IPS-NIHi7 (cell line): Measurements from ENCODE around the gene RASSF1.
"Not testable (repeated sequence)": the region's sequence is repeated elsewhere in the genome, so short reads cannot be mapped to it uniquely, and the experiment has no call there.

ENCODE experiments used
- DNase-seq: peaks from one replicate; pipeline ENCODE4 v3.0.0; 2012; ENCODE audit warnings: mixed read lengths; ENCODE audit errors: extremely low spot score

The RASSF1 gene

DNA sequence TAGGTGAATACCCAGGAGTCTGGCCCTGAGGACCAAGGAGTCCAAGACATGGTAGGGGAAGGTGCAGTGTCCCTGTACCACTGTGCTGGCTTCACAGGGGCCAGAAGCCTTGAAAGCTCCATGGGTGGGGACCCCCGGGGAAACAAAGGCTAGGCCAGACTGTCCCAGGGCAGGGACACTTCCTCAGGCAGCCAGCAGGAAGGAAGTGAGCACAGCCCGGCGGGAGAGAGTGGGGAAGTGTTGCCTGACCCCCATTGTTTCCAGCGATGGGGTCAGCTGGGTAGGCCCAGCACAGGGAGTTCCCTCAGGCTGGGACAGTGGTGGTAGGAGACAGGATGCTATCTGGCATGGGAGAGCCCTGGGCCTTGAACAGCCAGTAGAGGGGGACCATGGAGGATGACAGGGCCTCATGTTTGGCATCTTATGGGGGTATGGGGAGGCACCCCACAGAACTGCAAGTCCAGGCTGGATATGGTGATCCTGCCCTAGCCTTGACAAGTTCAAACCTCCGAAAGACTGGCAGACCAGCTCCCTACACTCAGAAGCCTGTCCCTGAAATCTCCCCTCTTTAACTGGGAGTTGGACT, 16.9 kb downstream of the RASSF1 start:
- DNase-seq = no peak

DNA sequence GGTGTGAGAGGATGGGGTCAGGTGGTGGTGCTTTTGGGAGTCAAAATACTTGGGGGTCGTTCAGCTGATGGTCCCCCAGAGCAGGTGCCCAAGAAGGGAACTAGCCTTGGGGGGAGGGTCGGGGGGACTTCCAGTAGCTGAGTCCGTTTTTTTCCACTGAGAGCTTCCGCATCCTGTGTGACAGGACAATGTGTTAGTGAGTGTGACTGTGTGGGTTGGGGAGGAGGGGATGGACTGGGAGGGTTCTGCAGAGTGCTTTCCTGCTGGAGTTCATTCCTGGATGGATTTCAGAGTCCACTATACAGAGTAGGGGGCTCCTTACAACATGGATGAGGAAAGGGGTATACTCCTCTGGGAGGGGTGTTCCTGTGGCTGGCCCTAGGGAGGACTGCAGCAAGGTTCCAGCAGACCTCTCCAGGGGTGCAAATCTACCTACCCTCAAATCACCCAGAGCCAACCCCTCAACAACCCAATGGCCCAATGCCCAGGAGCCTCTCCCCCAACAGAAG, 17.5 kb downstream of the RASSF1 start:
- no peak for DNase-seq

DNA sequence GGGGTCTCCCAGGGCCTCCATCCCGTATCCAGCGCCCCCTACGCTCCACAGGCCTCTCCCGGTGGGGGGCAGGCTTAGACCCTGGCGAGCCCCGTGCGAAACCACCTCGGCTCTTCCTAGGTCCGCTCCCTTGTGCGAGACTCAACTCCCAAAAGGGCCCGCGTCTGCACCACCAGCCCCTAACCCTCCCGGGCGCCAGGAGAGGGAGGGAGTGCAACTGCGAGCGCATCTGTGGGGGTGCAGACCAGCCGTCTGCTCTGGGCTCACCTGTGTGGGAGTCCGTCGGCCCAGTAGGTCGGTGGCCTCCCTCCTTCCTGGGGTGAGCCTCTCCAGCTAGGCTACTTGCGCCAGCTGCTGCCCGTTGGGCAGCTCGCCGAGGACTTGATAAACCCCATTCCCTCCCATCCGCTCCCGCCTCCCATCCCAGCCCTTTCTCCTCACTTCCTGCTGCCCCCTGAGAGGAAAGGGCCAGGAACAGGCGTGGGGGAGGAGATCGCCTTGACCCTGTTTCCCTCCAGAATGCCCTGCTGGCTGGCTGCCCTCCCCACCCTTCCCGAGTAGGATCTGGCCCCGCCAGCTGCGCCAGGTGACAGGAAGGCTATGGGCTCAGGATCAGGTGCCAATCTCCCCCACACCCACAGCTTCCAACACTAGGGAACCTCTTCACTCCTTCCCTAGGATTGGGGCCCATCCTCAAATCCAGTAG, 18.1 kb downstream of the RASSF1 start, which contains the start of gene HYAL2:
Gene HYAL2, minus strand, starts transcription at position 360 of the 706 bp plus-strand sequence. CDS start 2,256 bp downstream, outside the sequence.
- no peak for DNase-seq

DNA sequence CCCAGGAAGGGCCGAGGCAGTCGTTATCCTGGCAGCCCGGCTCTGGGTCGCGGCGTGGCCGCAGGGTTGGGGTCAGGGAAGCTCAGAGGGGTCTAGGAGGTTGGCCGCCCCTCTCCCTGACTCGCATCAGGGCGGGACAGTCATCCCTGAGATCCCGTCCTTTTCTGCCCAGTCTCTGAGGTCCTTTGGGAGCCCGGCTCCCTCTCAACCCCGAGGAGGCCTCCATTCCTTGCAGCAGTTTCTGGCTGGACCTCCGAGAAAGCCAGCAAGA, 18.6 kb downstream of the RASSF1 start:
- DNase-seq = no peak

DNA sequence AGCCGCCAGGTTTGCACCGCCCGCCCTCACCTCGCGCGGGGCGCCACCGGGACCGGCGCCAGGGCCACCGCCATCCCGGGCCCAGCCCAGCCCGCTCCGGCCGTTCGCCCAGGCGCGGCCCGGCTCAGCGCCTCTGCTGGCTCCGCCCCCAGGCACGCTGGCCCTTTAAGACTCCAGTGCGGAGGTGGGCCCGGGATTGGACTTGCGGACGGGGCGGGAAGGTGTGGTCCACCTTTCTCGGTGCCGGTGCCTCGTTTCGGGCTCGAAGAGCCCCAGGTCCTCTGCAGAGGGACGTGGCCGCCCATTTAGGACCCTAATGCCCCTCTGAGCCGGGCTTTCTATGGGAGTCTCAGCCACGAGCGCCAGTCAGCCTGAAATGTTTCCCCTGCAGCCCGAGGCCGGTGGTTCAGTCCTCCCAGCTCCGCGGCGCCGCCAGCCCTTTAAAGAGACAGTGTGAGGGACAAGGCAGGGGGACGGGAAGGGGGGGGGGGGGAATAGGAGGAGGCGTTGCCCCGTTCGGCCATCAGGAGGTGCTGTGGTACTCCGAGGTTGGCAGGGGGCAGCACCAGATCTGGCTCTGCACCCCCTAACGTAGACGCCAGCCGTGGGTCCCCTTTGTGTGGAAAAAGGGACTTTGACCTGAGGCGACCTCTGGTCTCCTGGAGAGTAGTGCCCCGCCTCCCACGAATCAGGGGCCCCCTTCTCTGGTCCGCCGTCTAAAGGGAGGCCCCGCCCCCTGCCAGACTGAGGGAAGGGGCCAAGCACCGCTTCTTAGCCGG, 19.1 kb downstream of the RASSF1 start:
- DNase-seq = peak; percentile 87

DNA sequence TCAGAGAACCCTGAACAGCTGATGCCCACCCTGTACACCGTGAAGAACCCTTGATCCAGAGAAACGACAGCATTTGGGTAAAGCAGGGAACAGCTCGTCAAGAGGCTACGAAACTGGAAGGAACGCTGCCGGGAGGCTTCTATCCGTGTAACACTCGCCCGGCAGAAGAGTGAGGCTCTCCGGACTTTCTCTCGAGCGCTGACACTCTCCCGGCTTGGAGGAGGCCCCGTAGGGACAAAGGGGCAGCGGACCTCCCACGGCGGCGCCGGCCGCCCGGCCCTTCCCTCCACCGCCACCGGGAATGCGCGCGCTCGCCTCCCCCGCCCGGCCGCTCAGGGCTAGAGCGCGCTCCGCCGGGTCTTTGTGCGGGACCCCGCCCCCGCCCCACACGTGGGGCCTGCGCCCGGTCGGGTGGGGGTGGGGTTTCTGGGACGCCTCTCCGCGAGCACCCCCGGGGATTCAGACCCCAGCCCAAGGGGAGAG, 19.7 kb downstream of the RASSF1 start:
- peak; percentile 85 for DNase-seq

DNA sequence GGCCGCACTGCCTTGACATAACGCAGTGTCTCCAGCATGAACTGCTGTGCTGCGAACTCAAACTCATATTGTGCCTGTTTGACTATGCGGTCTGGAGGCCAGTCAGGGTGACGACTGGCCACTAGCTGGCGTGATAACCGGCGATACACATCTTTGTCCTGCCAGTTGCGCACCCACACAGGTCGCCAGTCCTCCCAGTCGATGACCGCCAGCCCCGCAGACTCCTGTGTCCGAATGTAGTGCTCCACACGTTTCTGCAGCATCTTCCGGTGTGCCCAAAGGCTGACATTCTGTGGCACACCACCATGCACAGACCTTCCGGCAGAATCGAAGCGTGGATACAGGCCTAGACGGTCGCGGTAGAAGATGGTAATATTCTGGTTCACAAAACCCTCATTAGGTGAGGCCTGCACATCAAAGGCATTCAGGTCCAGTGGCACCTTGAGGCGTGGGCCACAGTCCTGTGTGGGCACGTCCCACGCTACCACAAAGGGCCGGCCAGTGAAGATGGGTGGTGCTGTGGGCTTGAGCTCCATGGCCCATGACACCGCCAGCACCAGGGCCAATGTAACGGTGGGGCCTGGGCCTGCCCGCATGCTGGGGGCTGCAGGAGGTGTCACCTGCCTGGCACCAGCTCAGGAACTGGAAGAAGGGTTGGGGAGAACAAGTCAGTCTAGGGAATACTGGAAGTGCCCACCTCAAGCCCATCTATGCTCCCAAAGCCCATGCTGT, 20.6 kb downstream of the RASSF1 start:
- DNase-seq = no peak

DNA sequence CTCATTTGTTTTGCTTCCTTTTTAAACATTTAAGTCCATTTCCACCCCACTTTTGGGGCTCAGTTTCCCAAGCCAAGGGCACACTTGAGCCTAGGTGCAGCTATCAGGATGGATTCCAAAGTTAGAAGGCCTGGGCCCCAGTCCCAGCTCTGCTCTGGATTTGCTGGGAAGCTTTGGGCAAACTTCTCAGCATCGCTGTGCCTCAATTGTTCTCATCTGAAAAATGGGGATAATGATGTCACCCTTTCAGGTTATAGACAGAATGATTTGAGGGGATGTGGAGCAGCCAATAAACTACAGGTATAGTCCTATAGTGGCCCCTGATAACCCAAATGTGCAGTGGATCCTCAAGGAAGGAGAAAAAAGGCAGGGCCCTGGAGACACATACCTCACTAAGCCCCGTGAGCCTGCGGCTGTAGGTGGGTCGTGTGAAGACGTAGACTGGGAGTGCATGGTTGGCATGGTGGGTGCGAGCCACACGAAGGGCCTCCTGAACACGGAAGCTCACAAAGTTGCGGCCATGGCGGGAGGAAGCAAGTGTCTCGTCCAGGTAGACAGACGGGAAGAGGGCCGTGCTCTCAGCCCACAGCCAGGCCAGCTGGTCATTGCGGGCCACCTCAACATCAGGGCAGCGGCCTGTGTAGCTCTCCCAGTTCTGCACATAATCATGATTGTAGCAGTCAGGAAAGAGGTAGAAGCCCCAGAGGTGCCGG, 21.3 kb downstream of the RASSF1 start:
- no peak for DNase-seq

DNA sequence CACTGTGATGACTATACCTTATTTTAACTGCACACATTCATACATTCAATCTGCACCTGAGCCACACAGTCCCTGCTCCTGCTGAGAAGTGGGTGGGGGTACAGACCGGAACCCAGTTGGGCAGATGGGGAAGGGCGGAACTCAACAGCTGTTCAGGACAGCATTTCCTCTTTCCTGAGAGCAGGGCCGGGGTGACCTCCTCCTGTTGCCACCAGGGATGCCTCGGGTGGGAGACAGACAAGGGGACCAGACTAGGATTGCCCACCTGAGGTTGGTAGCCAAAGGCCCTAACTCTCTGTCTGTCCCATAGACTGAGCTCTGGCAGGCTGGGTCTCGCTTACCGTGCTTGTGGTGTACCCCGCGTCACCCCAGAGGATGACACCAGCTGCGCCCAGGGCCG, 22.0 kb downstream of the RASSF1 start:
- DNase-seq = no peak

DNA sequence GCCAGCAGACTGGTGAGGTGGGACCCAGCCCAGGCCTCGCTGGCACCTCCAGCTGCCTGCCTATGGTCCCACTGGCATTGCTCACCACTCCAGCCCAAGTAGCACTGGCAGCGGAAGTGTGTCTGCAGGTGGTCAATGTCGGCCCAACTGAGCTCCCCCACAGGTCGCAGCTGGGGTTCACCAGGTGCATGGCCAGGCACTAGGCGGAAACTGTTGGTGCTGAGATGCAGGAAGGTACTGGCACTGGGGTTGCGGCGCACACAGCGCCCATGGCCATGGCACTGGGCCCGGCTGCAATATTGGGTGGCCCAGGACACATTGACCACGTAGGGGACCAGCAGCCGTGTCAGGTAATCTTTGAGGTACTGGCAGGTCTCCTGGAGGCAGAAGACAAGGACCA, 22.5 kb downstream of the RASSF1 start:
- DNase-seq = no peak

DNA sequence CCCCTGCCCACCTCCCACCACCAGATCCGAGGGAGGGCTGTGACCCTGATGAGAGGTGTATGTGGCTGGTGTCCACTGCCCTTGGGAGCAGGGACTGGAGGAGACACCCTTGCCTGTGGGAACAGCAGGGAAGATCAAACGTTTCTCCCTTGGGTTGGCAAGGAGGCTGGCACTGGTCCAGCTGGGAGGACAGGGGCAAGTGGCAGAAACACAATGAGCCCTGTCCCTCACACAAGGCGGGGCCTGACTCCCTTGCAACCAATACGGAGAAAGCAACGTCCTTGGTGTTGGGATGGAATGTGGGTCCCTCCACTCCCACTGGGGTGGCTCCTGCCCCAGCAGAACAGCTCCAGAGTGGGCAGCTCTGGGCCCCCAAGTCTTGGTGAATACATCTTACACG, 23.3 kb downstream of the RASSF1 start:
- DNase-seq = no peak

DNA sequence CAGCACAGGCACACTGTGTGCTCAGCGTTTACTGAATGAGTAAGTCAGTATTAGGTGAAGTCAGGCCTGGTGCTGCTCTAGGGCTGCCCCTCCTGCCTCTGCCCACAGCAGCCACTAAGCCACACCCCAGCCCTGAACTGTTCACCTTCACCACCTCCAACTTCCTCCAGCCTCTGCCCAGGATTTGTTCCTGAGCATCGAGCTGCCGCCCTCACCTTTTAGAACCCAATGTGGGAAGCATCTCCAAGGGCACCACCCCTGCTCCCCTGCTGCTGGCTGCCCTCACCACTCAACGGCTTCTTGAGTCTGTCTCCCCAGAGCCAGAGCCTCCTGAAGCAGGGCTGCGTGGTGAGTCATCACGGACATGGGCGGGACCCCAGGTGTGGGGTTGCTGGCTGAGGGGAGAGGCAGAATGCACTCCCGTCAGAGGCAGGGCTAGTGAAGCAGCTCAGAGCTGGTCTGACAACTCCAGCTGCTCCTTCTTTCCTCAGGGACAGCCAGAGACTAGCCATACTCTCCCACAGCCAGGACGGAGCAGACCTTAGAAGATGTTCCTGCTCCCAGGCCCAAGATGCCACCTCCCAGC, 23.9 kb downstream of the RASSF1 start:
- DNase-seq = no peak

DNA sequence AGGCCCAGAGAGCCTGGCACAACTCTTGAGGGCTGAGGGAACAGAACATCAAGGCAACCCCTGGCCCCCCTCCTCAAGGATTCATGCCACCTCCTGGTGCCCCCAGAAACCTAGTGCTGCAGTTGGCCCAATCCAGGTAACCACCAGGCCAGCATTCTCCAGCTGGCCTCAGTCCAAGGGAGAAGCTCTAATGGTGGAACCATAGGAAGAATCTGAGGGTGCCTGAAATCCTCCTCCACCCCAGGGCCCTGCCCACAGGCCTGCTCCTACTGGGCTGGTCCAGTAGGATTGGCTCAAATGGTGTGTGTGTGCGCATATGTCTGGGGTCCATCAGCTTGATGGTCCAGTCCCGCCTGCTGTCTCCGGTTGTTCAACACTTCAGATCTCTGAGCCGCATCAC, 25.8 kb downstream of the RASSF1 start:
- DNase-seq = no peak

DNA sequence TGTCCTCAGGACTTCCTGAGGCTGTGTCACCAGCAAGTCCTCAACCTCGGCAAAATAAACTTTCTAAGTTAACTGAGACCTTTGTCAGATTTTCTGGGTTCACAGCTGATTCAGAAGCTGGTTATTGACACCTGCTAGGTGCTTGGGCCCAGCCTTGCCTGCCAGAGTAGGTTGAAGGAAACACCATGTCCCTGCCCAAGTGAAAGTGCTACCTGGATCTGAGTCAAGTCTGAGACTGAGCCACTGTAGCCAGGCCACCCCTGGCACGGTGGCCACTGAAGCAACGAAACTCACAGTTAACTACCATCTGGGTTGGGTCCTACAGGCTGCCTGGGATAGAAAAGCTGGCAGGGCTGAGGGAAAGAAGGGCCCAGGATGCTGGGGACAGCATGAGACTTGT, 26.3 kb downstream of the RASSF1 start:
- DNase-seq = no peak

DNA sequence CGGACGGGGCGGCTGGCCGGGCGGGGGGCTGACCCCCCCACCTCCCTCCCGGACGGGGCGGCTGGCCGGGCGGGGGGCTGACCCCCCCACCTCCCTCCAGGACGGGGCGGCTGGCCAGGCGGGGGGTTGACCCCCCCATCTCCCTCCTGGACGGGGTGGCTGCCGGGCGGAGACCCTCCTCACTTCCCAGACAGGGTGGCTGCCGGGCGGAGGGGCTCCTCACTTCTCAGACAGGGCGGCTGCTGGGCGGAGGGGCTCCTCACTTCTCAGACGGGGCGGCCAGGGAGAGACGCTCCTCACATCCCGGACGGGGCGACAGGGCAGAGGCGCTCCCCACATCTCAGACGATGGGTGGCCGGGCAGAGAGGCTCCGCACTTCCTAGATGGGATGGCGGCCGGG, 28.6 kb downstream of the RASSF1 start:
- not testable (repeated sequence) for DNase-seq

DNA sequence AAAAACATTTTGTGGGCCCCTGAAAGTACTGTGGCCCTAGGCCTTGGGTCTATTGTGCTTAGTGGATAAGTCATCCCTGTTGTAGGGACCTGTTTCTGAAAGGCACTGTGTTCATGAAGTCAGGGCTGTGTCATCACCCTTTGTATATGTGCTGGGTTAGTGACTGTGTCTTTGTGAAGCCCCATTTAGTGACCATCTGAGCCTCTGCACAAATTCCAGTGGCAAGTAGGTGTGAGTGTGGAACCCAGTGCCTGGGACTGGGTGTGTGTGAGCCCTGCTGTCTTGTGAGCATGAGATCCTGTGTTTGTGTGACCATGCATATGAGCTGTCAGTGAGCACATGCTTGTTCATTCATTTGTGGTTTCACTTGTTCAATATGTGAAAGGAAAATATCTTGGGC, 36.0 kb downstream of the RASSF1 start:
- DNase-seq = no peak

DNA sequence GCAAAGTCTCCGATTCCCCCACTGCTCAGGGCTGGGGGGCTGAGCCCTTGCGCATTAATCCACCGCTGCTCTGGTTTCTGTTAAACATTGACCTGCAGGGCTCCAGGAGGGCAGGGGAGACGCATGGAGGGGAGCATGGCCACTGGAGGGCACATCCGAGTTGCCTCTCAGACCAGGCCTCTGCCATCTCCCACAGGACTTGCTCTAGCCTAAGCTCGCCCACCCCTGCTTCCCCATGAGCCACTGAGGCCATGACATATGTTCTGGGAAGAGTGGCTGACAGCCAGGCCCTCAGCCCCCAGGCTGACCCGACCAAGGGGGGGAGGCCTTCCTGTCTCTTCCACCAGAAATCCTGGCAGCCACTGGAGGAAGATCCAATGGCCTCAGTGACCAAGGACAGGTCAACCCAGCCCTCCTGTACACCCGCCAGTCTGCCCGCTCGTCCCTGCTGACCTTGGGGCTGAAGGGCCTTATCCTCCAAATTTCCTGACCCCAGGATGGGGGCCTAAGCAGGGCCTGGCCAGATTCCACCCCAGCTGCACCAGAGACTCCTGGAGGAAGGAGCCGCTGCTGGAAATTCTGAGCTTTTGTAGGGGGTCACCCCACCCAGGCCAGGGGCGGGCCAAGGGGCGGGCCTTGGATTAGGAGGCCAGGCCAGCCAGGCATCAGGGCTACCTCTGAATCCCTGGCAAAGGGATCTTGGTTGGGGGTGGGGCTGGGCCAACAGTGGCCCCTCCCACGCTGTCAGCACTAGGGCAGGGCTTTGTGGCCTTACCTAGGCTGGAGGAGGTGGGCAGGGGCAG, 37.4 kb downstream of the RASSF1 start, which contains the start of gene HYAL1:
Gene HYAL1, minus strand, starts transcription at position 562 of the 803 bp plus-strand sequence. CDS start 618 bp downstream, outside the sequence.
- peak; percentile 89 for DNase-seq

DNA sequence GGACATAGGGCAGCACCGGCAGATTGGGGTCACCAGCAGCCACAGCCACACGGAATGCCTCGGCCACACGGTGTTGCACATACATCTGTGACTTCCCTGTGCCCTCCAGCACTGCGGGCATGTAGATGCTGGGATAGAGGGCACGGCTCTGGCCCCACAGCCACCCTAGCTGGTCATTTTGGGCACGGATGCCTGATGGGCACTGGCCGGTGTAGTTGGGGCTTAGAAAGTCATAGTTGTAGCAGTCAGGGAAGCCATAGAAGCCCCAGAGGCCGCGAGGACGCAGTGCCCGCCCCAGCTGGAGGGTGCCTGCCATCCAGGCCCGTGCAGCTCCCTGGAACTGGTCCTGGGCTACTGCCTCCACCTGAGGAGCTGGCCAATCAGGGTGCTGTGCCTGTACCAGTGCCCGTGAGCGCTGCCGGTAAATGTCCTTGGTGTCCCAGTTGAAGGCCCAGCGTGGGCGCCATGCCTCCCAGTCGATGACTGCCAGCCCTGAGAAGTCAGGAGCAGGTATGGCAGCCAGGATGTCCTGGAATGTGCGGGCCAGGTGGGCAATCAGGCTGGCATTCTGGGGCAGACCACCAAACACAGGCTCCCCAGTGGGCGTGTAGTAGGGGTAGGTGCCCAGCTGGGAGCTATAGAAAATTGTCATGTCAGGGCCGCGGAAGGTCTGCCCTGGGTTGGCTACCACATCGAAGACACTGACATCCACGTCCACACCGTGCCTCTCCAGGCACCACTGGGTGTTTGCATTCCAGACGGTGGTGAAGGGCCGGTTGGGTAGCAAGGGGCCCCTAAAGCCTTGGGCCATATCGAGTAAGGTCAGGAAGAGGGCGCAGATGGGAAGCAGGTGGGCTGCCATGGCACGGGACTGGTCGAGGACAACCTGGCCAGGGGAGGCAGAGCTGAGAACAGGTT, 38.3 kb downstream of the RASSF1 start:
- no peak for DNase-seq

DNA sequence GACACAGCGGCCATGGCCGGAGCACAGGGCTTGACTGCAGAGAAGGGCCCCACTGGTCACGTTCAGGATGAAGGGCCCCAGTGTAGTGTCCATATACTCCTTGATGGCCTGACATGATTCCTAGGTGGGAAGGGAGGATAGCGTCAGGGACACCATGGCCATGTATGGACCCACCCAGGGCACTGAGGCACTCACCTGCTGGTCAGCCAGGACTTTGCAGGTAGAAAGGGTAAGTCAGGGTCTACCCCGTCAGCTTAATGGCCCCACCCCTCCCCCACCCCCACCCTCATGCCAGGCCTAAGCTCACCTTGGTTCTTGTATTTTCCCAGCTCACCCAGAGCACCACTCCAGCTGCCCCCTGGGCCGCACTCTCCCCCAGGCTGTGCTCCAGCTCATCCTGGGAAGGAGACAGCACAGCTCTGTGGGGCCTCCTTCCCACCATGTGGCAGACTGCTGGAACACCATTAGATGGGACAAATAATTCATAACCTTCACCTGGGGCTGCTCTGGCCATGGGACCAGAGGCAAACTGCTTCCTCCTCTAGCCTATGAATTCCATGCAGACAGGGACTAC, 39.9 kb downstream of the RASSF1 start:
- DNase-seq = no peak
